ENCODE data around the gene HIF1A.

DNA sequence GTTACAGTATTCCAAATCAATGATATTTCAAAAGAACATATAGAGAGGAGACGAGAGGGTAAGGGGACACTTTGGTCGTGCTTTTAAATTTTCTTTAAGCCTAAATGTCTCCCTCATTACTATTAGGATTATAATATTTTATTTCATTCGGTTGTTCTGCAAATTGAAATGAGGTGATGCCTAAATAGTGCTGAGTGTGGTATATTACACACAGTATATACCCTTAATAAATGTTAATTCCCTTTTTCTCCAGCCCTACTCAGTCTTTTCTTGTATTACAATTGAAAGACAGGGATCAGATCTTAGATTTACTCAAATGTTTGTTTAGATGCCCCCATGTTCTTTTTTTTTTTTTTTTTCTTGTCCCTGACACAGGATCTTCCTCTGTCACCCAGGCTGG, 74.6 kb downstream of the HIF1A start:
- TF ChIP-seq, protein P1, sequence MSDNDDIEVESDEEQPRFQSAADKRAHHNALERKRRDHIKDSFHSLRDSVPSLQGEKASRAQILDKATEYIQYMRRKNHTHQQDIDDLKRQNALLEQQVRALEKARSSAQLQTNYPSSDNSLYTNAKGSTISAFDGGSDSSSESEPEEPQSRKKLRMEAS (IDR thresholded peaks at IDR 0.05): no peak
- TF ChIP-seq, protein P2, sequence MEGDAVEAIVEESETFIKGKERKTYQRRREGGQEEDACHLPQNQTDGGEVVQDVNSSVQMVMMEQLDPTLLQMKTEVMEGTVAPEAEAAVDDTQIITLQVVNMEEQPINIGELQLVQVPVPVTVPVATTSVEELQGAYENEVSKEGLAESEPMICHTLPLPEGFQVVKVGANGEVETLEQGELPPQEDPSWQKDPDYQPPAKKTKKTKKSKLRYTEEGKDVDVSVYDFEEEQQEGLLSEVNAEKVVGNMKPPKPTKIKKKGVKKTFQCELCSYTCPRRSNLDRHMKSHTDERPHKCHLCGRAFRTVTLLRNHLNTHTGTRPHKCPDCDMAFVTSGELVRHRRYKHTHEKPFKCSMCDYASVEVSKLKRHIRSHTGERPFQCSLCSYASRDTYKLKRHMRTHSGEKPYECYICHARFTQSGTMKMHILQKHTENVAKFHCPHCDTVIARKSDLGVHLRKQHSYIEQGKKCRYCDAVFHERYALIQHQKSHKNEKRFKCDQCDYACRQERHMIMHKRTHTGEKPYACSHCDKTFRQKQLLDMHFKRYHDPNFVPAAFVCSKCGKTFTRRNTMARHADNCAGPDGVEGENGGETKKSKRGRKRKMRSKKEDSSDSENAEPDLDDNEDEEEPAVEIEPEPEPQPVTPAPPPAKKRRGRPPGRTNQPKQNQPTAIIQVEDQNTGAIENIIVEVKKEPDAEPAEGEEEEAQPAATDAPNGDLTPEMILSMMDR (IDR thresholded peaks at IDR 0.05; ENCODE audit: low read depth, low read length, missing input control): no peak
- TF ChIP-seq JUND (IDR thresholded peaks at IDR 0.05): no peak
- TF ChIP-seq, protein P3, sequence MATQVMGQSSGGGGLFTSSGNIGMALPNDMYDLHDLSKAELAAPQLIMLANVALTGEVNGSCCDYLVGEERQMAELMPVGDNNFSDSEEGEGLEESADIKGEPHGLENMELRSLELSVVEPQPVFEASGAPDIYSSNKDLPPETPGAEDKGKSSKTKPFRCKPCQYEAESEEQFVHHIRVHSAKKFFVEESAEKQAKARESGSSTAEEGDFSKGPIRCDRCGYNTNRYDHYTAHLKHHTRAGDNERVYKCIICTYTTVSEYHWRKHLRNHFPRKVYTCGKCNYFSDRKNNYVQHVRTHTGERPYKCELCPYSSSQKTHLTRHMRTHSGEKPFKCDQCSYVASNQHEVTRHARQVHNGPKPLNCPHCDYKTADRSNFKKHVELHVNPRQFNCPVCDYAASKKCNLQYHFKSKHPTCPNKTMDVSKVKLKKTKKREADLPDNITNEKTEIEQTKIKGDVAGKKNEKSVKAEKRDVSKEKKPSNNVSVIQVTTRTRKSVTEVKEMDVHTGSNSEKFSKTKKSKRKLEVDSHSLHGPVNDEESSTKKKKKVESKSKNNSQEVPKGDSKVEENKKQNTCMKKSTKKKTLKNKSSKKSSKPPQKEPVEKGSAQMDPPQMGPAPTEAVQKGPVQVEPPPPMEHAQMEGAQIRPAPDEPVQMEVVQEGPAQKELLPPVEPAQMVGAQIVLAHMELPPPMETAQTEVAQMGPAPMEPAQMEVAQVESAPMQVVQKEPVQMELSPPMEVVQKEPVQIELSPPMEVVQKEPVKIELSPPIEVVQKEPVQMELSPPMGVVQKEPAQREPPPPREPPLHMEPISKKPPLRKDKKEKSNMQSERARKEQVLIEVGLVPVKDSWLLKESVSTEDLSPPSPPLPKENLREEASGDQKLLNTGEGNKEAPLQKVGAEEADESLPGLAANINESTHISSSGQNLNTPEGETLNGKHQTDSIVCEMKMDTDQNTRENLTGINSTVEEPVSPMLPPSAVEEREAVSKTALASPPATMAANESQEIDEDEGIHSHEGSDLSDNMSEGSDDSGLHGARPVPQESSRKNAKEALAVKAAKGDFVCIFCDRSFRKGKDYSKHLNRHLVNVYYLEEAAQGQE (IDR thresholded peaks at IDR 0.05): no peak
- TF ChIP-seq RAD21 (IDR thresholded peaks at IDR 0.05): no peak
- TF ChIP-seq EGR1 (IDR thresholded peaks at IDR 0.05; ENCODE audit: low read depth in 2 of 2): no peak
- no peak for TF ChIP-seq RXRA (IDR thresholded peaks at IDR 0.05)
- TF ChIP-seq HNF4A (conservative IDR thresholded peaks at IDR 0.05): no peak
- no peak for TF ChIP-seq TAF1 (conservative IDR thresholded peaks at IDR 0.05)
- no peak for TF ChIP-seq YY1 (IDR thresholded peaks at IDR 0.05)
- TF ChIP-seq, protein P4, sequence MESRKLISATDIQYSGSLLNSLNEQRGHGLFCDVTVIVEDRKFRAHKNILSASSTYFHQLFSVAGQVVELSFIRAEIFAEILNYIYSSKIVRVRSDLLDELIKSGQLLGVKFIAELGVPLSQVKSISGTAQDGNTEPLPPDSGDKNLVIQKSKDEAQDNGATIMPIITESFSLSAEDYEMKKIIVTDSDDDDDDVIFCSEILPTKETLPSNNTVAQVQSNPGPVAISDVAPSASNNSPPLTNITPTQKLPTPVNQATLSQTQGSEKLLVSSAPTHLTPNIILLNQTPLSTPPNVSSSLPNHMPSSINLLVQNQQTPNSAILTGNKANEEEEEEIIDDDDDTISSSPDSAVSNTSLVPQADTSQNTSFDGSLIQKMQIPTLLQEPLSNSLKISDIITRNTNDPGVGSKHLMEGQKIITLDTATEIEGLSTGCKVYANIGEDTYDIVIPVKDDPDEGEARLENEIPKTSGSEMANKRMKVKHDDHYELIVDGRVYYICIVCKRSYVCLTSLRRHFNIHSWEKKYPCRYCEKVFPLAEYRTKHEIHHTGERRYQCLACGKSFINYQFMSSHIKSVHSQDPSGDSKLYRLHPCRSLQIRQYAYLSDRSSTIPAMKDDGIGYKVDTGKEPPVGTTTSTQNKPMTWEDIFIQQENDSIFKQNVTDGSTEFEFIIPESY (IDR thresholded peaks at IDR 0.05): no peak

All from liver (tissue), 3 donors.